Testis (tissue), 3 donors: ENCODE measurements around the gene NCK2. TPM values are rescaled to one million over a fixed set of nuclear protein-coding genes. Genes with fewer than 3 reads are reported as not detected.
A peak's percentile ranks its signal among the peaks of the same experiment; 100 is the strongest.

Source experiments
- DNase-seq: peaks from one replicate; pipeline ENCODE4 v3.0.0-alpha.2; 2019
- H3K27ac ChIP-seq, 2 donors: fragments of 200-600 bp; sonication (generic); one replicate each; pipeline ENCODE4 v1.5.1; 2019
- H3K27me3 ChIP-seq: fragments of 200-600 bp; sonication (generic); one replicate; pipeline ENCODE4 v1.5.1; 2019
- H3K36me3 ChIP-seq: fragments of 200-600 bp; sonication (generic); one replicate; pipeline ENCODE4 v1.5.1; 2017; ENCODE audit warnings: low read depth; ENCODE audit errors: missing control alignments
- H3K4me1 ChIP-seq: fragments of 200-600 bp; sonication (generic); one replicate; pipeline ENCODE4 v1.5.1; 2019
- H3K4me3 ChIP-seq, 2 donors: fragments of 200-600 bp; sonication (generic); one replicate each; pipeline ENCODE4 v1.5.1; 2017 to 2019
- H3K9me3 ChIP-seq: fragments of 200-600 bp; sonication (generic); one replicate; pipeline ENCODE4 v1.5.1; 2017
- CTCF ChIP-seq, 3 experiments: fragments of 450-650 bp in 2 of 3; fragments of 200-600 bp in 1 of 3; sonication (generic) in 1 of 3; IDR thresholded peaks; one replicate each; pipeline ENCODE4 v1.5.1; 2016 to 2019; ENCODE audit warnings: antibody characterized with exemption in 3 of 3, mild to moderate bottlenecking in 2 of 3, moderate library complexity in 1 of 3
- POLR2A ChIP-seq: fragments of 450-650 bp; IDR thresholded peaks from one replicate; pipeline ENCODE4 v1.6.1; 2017; ENCODE audit warnings: antibody characterized with exemption, mild to moderate bottlenecking, moderate library complexity
- WGBS, 2 donors: methylation state at CpG; one replicate each; pipeline ENCODE4 v1.1.5; 2018; 5-methylcytosine and 5-hydroxymethylcytosine counted together
- intact Hi-C: fragments of 100-400 bp; cut with DNase I; formaldehyde crosslinking; loops from one replicate; pipeline ENCODE4 v1.15.1; 2023; ENCODE audit warnings: low total_unique reads
- polyA plus RNA-seq: library from polyadenylated mRNA; stranded (reverse); fragments of 350-450 nt; fragmentation: Illumina TruSeq; extraction: RNeasy Lipid Tissue Mini Kit (QIAGEN cat#74804); gene quantifications from one replicate; pipeline ENCODE4 v1.2.3, GENCODE V29; 2014; ENCODE audit warnings: low read depth, low replicate concordance; ENCODE audit not compliant: insufficient read depth
- total RNA-seq, 2 donors: library from RNA; depleted of rRNA; stranded (reverse); fragments of >200 nt; gene quantifications; one replicate each; pipeline ENCODE4 v1.2.3, GENCODE V29; 2016

Gene NCK2
- total and polyA plus RNA-seq, 3 donors from 2014 or later: 67.7 to 168 (median 105) TPM

GRCh38 chr2:105877945-105878344, 133.2 kb downstream of the NCK2 start:
- H3K36me3 ChIP-seq: no peaks in the 10 kb centered on the region
- 68 to 70% methylated on average over 2 of the region's 2 CpGs for WGBS, 2 donors
- peaks cover 35% of the 10 kb centered on the region for H3K4me1 ChIP-seq
- no peak for DNase-seq
- H3K4me3 ChIP-seq: no peak overlapping the region
- H3K9me3 ChIP-seq: no peaks in the 10 kb centered on the region
- intact Hi-C loops: no loop called here
- no peaks in the 10 kb centered on the region for H3K27me3 ChIP-seq
- TF ChIP-seq POLR2A: no peak
- TF ChIP-seq CTCF (IDR thresholded peaks at IDR 0.05): no peak
- H3K27ac ChIP-seq: peak overlapping the region in 1 of 2 donors; percentile 15

GRCh38 chr2:105879106-105879802, 134.5 kb downstream of the NCK2 start:
- TF ChIP-seq POLR2A (no peak), CTCF (IDR thresholded peaks at IDR 0.05) (no peak)
- peak overlapping the region in 1 of 2 donors; percentile 15 for H3K27ac ChIP-seq
- WGBS, 2 donors: 68 to 74% methylated on average over 15 of the region's 15 CpGs
- peak; percentile 53 for DNase-seq
- intact Hi-C loops: no loop called here
- H3K4me1 ChIP-seq: peaks cover 40% of the 10 kb centered on the region
- H3K9me3 ChIP-seq: no peaks in the 10 kb centered on the region
- H3K36me3 ChIP-seq: no peaks in the 10 kb centered on the region
- H3K4me3 ChIP-seq: no peak overlapping the region
- no peaks in the 10 kb centered on the region for H3K27me3 ChIP-seq

- Histone ChIP-seq H3K36me3 (no peaks in the 10 kb centered on the region), H3K4me3 (no peak overlapping the region), H3K27me3 (no peaks in the 10 kb centered on the region), H3K27ac (peak overlapping the region in 1 of 2 donors; percentile 15), H3K9me3 (no peaks in the 10 kb centered on the region), H3K4me1 (peaks cover 45% of the 10 kb centered on the region)
- TF ChIP-seq CTCF (IDR thresholded peaks at IDR 0.05) (no peak), POLR2A (no peak)
- 72 to 86% methylated on average over 6 of the region's 6 CpGs for WGBS, 2 donors
- DNase-seq: no peak
- intact Hi-C loops: no loop called here
Observed at GRCh38 chr2:105879803-105880300, 135.1 kb downstream of the NCK2 start.

- peaks cover 44% of the 10 kb centered on the region for H3K4me1 ChIP-seq
- WGBS, 2 donors: 70 to 76% methylated on average over 6 of the region's 6 CpGs
- H3K27me3 ChIP-seq: no peaks in the 10 kb centered on the region
- H3K9me3 ChIP-seq: no peaks in the 10 kb centered on the region
- intact Hi-C loops: no loop called here
- H3K4me3 ChIP-seq: no peak overlapping the region
- no peak overlapping the region for H3K27ac ChIP-seq
- TF ChIP-seq CTCF (IDR thresholded peaks at IDR 0.05) (no peak), POLR2A (no peak)
- DNase-seq: no peak
- H3K36me3 ChIP-seq: no peaks in the 10 kb centered on the region
Observed at GRCh38 chr2:105880637-105881036, 135.9 kb downstream of the NCK2 start.
